ENCODE data around the gene RGS3. TPM values are rescaled to one million over a fixed set of nuclear protein-coding genes. Genes with fewer than 3 reads are reported as not detected.

Gene RGS3
- total and polyA plus RNA-seq, 5 donors = 107 to 184 (median 163) TPM

GRCh38 chr9:113522419-113522818, 58.9 kb downstream of the RGS3 start:
- WGBS = 66% methylated on average over 1 of the region's 1 CpG
- no peak for ATAC-seq
- intact Hi-C loops (cut with DNase I) = loop anchor here in 1 of 4 donors (10.0 kb wide), 1 partner anchor 62 kb away; no protein-coding TSS in a partner anchor

DNA sequence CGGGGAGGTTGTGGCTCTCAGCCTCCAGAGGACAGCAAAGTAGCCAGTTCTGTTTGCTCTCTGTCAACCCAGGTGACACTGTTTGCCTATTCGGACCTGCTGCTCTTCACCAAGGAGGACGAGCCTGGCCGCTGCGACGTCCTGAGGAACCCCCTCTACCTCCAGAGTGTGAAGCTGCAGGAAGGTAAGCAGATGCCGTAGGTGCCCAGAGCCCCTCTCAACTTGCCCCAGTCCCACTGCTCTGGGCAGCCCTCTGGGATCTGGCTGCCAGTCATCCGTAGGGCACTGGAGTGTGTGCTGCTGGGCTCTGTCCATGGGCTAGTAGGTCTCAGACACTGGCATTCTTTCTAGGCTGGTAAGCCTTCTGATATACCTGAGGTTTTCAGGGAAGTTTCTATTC, 59.3 kb downstream of the RGS3 start:
- Histone ChIP-seq H3K27ac (ENCODE audit: low read length) (peak overlapping the region; percentile 36), H3K9me3 (ENCODE audit: control insufficient read depth, low read length) (no peaks in the 10 kb centered on the region), H3K4me3 (ENCODE audit: low read length) (no peak overlapping the region), H3K27me3 (ENCODE audit: control insufficient read depth, insufficient read depth) (no peaks in the 10 kb centered on the region), H3K4me1 (ENCODE audit: control insufficient read depth, insufficient read depth, low read length) (peaks cover 46% of the 10 kb centered on the region)
- DNase-seq = no peak
- 81% methylated on average over 8 of the region's 8 CpGs for WGBS
- ATAC-seq = no peak
- intact Hi-C loops (cut with DNase I) = loop anchor here in 1 of 4 donors (10.0 kb wide), 1 partner anchor 62 kb away; no protein-coding TSS in a partner anchor

More at GRCh38 chr9:113522419-113522818, 58.9 kb downstream of the RGS3 start:
- Histone ChIP-seq H3K27me3 (ENCODE audit: control insufficient read depth, insufficient read depth) (no peaks in the 10 kb centered on the region), H3K4me3 (ENCODE audit: low read length) (no peak overlapping the region), H3K4me1 (ENCODE audit: control insufficient read depth, insufficient read depth, low read length) (peaks cover 46% of the 10 kb centered on the region), H3K27ac (ENCODE audit: low read length) (peak overlapping the region; percentile 36), H3K9me3 (ENCODE audit: control insufficient read depth, low read length) (no peaks in the 10 kb centered on the region)
- DNase-seq = no peak

- 20% methylated on average over 19 of the region's 19 CpGs for WGBS
- intact Hi-C loops (cut with DNase I) = loop anchor here in 1 of 4 donors (10.0 kb wide), 1 partner anchor 61 kb away; no protein-coding TSS in a partner anchor
- Histone ChIP-seq H3K27me3 (ENCODE audit: control insufficient read depth, insufficient read depth) (no peaks in the 10 kb centered on the region), H3K4me3 (ENCODE audit: low read length) (no peak overlapping the region), H3K27ac (ENCODE audit: low read length) (peak overlapping the region; percentile 36), H3K9me3 (ENCODE audit: control insufficient read depth, low read length) (no peaks in the 10 kb centered on the region), H3K4me1 (ENCODE audit: control insufficient read depth, insufficient read depth, low read length) (peaks cover 46% of the 10 kb centered on the region)
- peak; percentile 61 to 85 for ATAC-seq
- DNase-seq = peak; percentile 73 to 85 (median 85)
Observed at GRCh38 chr9:113523421-113524141, 60.1 kb downstream of the RGS3 start.

- Histone ChIP-seq H3K27me3 (ENCODE audit: control insufficient read depth, insufficient read depth) (no peaks in the 10 kb centered on the region), H3K4me3 (ENCODE audit: low read length) (no peak overlapping the region), H3K9me3 (ENCODE audit: control insufficient read depth, low read length) (no peaks in the 10 kb centered on the region), H3K27ac (ENCODE audit: low read length) (peak overlapping the region; percentile 36), H3K4me1 (ENCODE audit: control insufficient read depth, insufficient read depth, low read length) (peaks cover 44% of the 10 kb centered on the region)
- intact Hi-C loops (cut with DNase I) = loop anchor here in 1 of 4 donors (10.0 kb wide), 1 partner anchor 60 kb away; no protein-coding TSS in a partner anchor
- ATAC-seq = peak; percentile 35 to 53
- peak in 1 of 3 donors; percentile 74 for DNase-seq
- 72% methylated on average over 4 of the region's 4 CpGs for WGBS
Observed at GRCh38 chr9:113524468-113524867, 60.9 kb downstream of the RGS3 start.

GRCh38 chr9:113525205-113525604, 61.7 kb downstream of the RGS3 start:
- ATAC-seq = no peak
- no peak for DNase-seq
- Histone ChIP-seq H3K27me3 (ENCODE audit: control insufficient read depth, insufficient read depth) (no peaks in the 10 kb centered on the region), H3K4me1 (ENCODE audit: control insufficient read depth, insufficient read depth, low read length) (peaks cover 44% of the 10 kb centered on the region), H3K9me3 (ENCODE audit: control insufficient read depth, low read length) (no peaks in the 10 kb centered on the region), H3K27ac (ENCODE audit: low read length) (peak overlapping the region; percentile 68), H3K4me3 (ENCODE audit: low read length) (no peak overlapping the region)
- intact Hi-C loops (cut with DNase I) = loop anchor here in 1 of 4 donors (10.0 kb wide), 1 partner anchor 60 kb away; no protein-coding TSS in a partner anchor
- WGBS = 31% methylated on average over 4 of the region's 4 CpGs

- Histone ChIP-seq H3K4me3 (ENCODE audit: low read length) (no peak overlapping the region), H3K27ac (ENCODE audit: low read length) (peak overlapping the region; percentile 68), H3K9me3 (ENCODE audit: control insufficient read depth, low read length) (no peaks in the 10 kb centered on the region), H3K27me3 (ENCODE audit: control insufficient read depth, insufficient read depth) (no peaks in the 10 kb centered on the region), H3K4me1 (ENCODE audit: control insufficient read depth, insufficient read depth, low read length) (peaks cover 44% of the 10 kb centered on the region)
- ATAC-seq (no peak), DNase-seq (no peak)
- WGBS = 75% methylated on average over 8 of the region's 8 CpGs
- intact Hi-C loops (cut with DNase I) = loop anchor here in 1 of 4 donors (10.0 kb wide), 1 partner anchor 59 kb away; no protein-coding TSS in a partner anchor
Observed at GRCh38 chr9:113525831-113526230, 62.3 kb downstream of the RGS3 start.

GRCh38 chr9:113526231-113526746, 62.8 kb downstream of the RGS3 start:
- peak overlapping the region; percentile 68 for H3K27ac ChIP-seq (ENCODE audit: low read length)
- H3K4me1 ChIP-seq (ENCODE audit: control insufficient read depth, insufficient read depth, low read length) = peaks cover 44% of the 10 kb centered on the region
- 77% methylated on average over 8 of the region's 8 CpGs for WGBS
- intact Hi-C loops (cut with DNase I) = loop anchor here in 1 of 4 donors (10.0 kb wide), 1 partner anchor 59 kb away; no protein-coding TSS in a partner anchor
- H3K4me3 ChIP-seq (ENCODE audit: low read length) = no peak overlapping the region
- no peaks in the 10 kb centered on the region for H3K9me3 ChIP-seq (ENCODE audit: control insufficient read depth, low read length)
- ATAC-seq = no peak
- H3K27me3 ChIP-seq (ENCODE audit: control insufficient read depth, insufficient read depth) = no peaks in the 10 kb centered on the region
- no peak for DNase-seq

GRCh38 chr9:113526841-113527240, 63.3 kb downstream of the RGS3 start:
- Histone ChIP-seq H3K27ac (ENCODE audit: low read length) (peak overlapping the region; percentile 68), H3K4me1 (ENCODE audit: control insufficient read depth, insufficient read depth, low read length) (peaks cover 44% of the 10 kb centered on the region), H3K9me3 (ENCODE audit: control insufficient read depth, low read length) (no peaks in the 10 kb centered on the region), H3K27me3 (ENCODE audit: control insufficient read depth, insufficient read depth) (no peaks in the 10 kb centered on the region), H3K4me3 (ENCODE audit: low read length) (no peak overlapping the region)
- DNase-seq (peak in 1 of 3 donors; percentile 59), ATAC-seq (no peak)
- WGBS = 45% methylated on average over 4 of the region's 4 CpGs
- intact Hi-C loops (cut with DNase I) = loop anchor here in 1 of 4 donors (10.0 kb wide), 1 partner anchor 58 kb away; no protein-coding TSS in a partner anchor

DNA sequence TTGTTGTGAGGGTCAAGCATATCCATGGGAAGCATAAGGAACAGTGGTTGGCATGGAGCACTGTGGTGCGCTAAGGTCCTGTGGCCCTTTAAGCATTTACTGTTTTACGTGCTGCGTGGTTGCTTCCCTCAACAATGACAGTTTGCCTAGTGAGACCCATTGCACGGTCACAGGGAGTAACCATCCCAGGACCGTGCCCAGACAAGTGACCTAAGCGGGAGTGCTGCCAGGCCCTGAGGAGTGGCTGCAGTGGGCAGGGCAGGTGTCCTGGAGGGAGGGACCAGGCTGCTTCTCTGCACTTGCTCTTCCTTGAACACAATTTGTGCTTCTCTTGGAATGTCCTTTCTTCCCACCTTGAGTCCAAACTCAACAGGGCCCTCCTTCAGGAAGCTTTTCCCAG, 64.6 kb downstream of the RGS3 start:
- Histone ChIP-seq H3K4me3 (ENCODE audit: low read length) (no peak overlapping the region), H3K27ac (ENCODE audit: low read length) (peak overlapping the region; percentile 6), H3K9me3 (ENCODE audit: control insufficient read depth, low read length) (no peaks in the 10 kb centered on the region), H3K27me3 (ENCODE audit: control insufficient read depth, insufficient read depth) (no peaks in the 10 kb centered on the region), H3K4me1 (ENCODE audit: control insufficient read depth, insufficient read depth, low read length) (peaks cover 36% of the 10 kb centered on the region)
- 75% methylated on average over 6 of the region's 6 CpGs for WGBS
- DNase-seq (no peak), ATAC-seq (no peak)
- intact Hi-C loops (cut with DNase I) = loop anchor here in 1 of 4 donors (10.0 kb wide), 1 partner anchor 57 kb away; no protein-coding TSS in a partner anchor

DNA sequence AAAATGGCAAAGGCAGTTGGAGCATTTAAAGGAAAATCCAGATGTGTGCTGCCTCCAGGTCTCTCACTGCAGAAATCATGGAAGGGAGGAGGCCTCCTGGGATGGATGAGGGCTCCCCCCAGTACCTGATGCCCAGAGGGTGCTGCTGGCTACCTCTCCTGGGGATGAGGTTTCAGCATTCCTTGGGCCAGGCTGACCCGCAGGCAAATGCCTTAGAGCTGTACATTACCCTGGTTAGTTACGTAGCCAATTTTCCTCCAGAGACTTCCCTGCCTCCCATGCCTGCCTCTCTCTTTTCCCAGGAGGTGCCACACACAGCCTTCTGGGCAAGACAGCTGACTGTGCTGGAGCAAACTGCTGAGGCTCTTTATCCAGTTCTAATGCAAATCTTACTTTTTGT, 65.3 kb downstream of the RGS3 start:
- H3K9me3 ChIP-seq (ENCODE audit: control insufficient read depth, low read length) = no peaks in the 10 kb centered on the region
- 91% methylated on average over 2 of the region's 2 CpGs for WGBS
- intact Hi-C loops (cut with DNase I) = loop anchor here in 1 of 4 donors (10.0 kb wide), 1 partner anchor 56 kb away; no protein-coding TSS in a partner anchor
- no peaks in the 10 kb centered on the region for H3K27me3 ChIP-seq (ENCODE audit: control insufficient read depth, insufficient read depth)
- peaks cover 32% of the 10 kb centered on the region for H3K4me1 ChIP-seq (ENCODE audit: control insufficient read depth, insufficient read depth, low read length)
- no peak for ATAC-seq
- H3K27ac ChIP-seq (ENCODE audit: low read length) = no peak overlapping the region
- H3K4me3 ChIP-seq (ENCODE audit: low read length) = no peak overlapping the region
- no peak for DNase-seq
